Measurements from ENCODE around the gene PDE4DIP. TPM values are rescaled to one million over a fixed set of nuclear protein-coding genes. Genes with fewer than 3 reads are reported as not detected.
"Not testable (repeated sequence)": the region's sequence is repeated elsewhere in the genome, so short reads cannot be mapped to it uniquely, and the experiment has no call there.

The PDE4DIP gene
- total RNA-seq, 1 donor from 2014 or later: 7.4 TPM

DNA sequence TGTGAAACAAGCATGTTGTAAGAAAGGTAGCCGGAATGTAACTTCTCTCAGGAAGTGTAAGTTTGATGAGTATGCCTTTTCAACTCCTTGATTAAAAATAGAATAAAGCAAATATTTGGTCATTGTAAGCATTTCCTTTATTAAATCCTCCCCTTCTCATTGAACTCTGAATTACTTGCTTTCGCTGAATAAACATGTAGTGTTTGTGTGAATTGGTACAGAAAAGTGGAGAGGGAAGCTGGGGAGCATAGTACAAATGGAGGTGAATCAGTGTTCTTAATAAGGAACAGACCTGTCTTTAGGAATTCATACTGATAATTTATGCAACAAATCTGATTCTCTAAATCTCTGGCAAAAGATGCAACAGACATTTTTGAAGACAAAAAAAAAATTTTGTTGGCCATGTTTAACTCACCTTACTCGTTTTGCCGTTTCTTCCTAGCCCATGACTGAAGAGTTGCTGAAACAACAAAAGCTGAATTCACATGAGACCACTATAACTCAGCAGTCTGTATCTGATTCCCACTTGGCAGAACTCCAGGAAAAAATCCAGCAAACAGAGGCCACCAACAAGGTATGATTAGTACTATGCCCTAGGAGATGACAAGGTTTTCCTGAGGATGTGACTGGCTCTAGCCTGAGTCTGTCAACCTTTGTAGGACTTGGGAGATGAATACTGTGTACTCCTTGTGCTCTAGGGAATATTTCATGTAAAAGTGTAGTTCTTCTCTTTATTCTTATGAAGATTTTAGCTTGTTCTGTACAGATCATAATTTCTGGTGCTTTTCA lies 116.2 kb downstream of the PDE4DIP start:
- H3K36me3 Mint-ChIP-seq; H4K20me1 ChIP-seq (ENCODE audit: low read depth); H3K4me3 ChIP-seq; H3K27ac Mint-ChIP-seq; H3K9me3 Mint-ChIP-seq; H2AFZ ChIP-seq (replicated peaks); DNase-seq (ENCODE audit: low spot score); H3K4me2 ChIP-seq; H3K27me3 Mint-ChIP-seq (ENCODE audit: insufficient read depth, low read depth); H3K36me3 ChIP-seq; H3K4me1 ChIP-seq; H3F3A ChIP-seq (ENCODE audit: low read depth); H3K9me3 ChIP-seq (ENCODE audit: low read depth); H3K79me2 ChIP-seq (ENCODE audit: low read depth); H3K27ac ChIP-seq; H3K4me1 Mint-ChIP-seq; H3K27me3 ChIP-seq; H3K9ac ChIP-seq; H3K4me3 Mint-ChIP-seq: not testable (repeated sequence)

- H3K4me1 ChIP-seq; H4K20me1 ChIP-seq (ENCODE audit: low read depth); H2AFZ ChIP-seq (replicated peaks); H3K36me3 ChIP-seq; H3K79me2 ChIP-seq (ENCODE audit: low read depth); H3K9me3 ChIP-seq (ENCODE audit: low read depth); H3K4me3 Mint-ChIP-seq; H3K27me3 ChIP-seq; DNase-seq (ENCODE audit: low spot score); H3K4me1 Mint-ChIP-seq; H3K36me3 Mint-ChIP-seq; H3K27me3 Mint-ChIP-seq (ENCODE audit: insufficient read depth, low read depth); H3K27ac Mint-ChIP-seq; H3K9me3 Mint-ChIP-seq; H3K4me3 ChIP-seq; H3K27ac ChIP-seq; H3K9ac ChIP-seq; H3F3A ChIP-seq (ENCODE audit: low read depth); H3K4me2 ChIP-seq: not testable (repeated sequence)
Observed at GRCh38 chr1:148962127-148962857, 118.1 kb downstream of the PDE4DIP start.

- H3K4me1 ChIP-seq; H3K4me3 ChIP-seq; H3K27me3 ChIP-seq; H3K36me3 Mint-ChIP-seq; H3K27ac ChIP-seq; DNase-seq (ENCODE audit: low spot score); H2AFZ ChIP-seq (replicated peaks); H3K4me1 Mint-ChIP-seq; H3K27ac Mint-ChIP-seq; H3K27me3 Mint-ChIP-seq (ENCODE audit: insufficient read depth, low read depth); H3K36me3 ChIP-seq; H3F3A ChIP-seq (ENCODE audit: low read depth); H3K9me3 ChIP-seq (ENCODE audit: low read depth); H3K4me2 ChIP-seq; H3K79me2 ChIP-seq (ENCODE audit: low read depth); H3K4me3 Mint-ChIP-seq; H3K9ac ChIP-seq; H4K20me1 ChIP-seq (ENCODE audit: low read depth); H3K9me3 Mint-ChIP-seq: not testable (repeated sequence)
- TF ChIP-seq, protein P1, sequence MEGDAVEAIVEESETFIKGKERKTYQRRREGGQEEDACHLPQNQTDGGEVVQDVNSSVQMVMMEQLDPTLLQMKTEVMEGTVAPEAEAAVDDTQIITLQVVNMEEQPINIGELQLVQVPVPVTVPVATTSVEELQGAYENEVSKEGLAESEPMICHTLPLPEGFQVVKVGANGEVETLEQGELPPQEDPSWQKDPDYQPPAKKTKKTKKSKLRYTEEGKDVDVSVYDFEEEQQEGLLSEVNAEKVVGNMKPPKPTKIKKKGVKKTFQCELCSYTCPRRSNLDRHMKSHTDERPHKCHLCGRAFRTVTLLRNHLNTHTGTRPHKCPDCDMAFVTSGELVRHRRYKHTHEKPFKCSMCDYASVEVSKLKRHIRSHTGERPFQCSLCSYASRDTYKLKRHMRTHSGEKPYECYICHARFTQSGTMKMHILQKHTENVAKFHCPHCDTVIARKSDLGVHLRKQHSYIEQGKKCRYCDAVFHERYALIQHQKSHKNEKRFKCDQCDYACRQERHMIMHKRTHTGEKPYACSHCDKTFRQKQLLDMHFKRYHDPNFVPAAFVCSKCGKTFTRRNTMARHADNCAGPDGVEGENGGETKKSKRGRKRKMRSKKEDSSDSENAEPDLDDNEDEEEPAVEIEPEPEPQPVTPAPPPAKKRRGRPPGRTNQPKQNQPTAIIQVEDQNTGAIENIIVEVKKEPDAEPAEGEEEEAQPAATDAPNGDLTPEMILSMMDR (IDR thresholded peaks at IDR 0.05): peak; percentile 15
Observed at GRCh38 chr1:148966084-148966483, 121.9 kb downstream of the PDE4DIP start.

GRCh38 chr1:148967580-148967979 lies 123.4 kb downstream of the PDE4DIP start:
- not testable (repeated sequence) for H3K27ac Mint-ChIP-seq; H3K4me3 ChIP-seq; H3K36me3 Mint-ChIP-seq; H3K4me1 ChIP-seq; H3F3A ChIP-seq (ENCODE audit: low read depth); H2AFZ ChIP-seq (replicated peaks); H3K36me3 ChIP-seq; H3K9me3 Mint-ChIP-seq; H3K9me3 ChIP-seq (ENCODE audit: low read depth); H3K9ac ChIP-seq; H3K79me2 ChIP-seq (ENCODE audit: low read depth); H3K4me2 ChIP-seq; H3K4me1 Mint-ChIP-seq; H3K4me3 Mint-ChIP-seq; H3K27me3 Mint-ChIP-seq (ENCODE audit: insufficient read depth, low read depth); DNase-seq (ENCODE audit: low spot score); H4K20me1 ChIP-seq (ENCODE audit: low read depth); H3K27me3 ChIP-seq; H3K27ac ChIP-seq

- not testable (repeated sequence) for H3K9me3 Mint-ChIP-seq
Observed at GRCh38 chr1:148968682-148969081, 124.5 kb downstream of the PDE4DIP start.

DNA sequence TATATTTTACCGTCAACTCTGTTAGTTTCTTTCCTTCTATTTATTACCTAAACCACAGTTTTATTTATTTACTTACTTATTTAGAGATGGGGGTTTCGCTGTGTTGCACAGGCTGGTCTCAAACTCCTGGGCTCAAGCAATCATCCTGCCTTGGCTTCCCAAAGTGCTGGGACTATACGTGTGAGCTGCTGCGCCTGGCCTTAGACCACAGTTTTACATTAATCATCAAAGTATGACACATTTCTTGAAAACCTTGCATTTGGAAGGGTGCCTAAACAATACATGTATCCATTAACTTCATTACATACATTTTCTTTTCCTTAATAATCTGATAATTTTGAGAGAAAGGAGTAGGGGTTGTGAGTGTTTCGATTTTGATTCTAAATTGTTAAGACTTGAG lies 124.9 kb downstream of the PDE4DIP start:
- H2AFZ ChIP-seq (replicated peaks); H3K36me3 ChIP-seq; H3F3A ChIP-seq (ENCODE audit: low read depth); H3K4me1 ChIP-seq; H3K79me2 ChIP-seq (ENCODE audit: low read depth); H3K4me1 Mint-ChIP-seq; H3K36me3 Mint-ChIP-seq; H3K4me3 ChIP-seq; H4K20me1 ChIP-seq (ENCODE audit: low read depth); H3K27ac Mint-ChIP-seq; H3K27me3 Mint-ChIP-seq (ENCODE audit: insufficient read depth, low read depth); H3K9me3 ChIP-seq (ENCODE audit: low read depth); H3K4me3 Mint-ChIP-seq; H3K27ac ChIP-seq; H3K9me3 Mint-ChIP-seq; H3K4me2 ChIP-seq; DNase-seq (ENCODE audit: low spot score); H3K27me3 ChIP-seq; H3K9ac ChIP-seq: not testable (repeated sequence)

More at GRCh38 chr1:148968682-148969081, 124.5 kb downstream of the PDE4DIP start:
- not testable (repeated sequence) for H3F3A ChIP-seq (ENCODE audit: low read depth); H2AFZ ChIP-seq (replicated peaks); H4K20me1 ChIP-seq (ENCODE audit: low read depth); H3K9me3 ChIP-seq (ENCODE audit: low read depth); H3K36me3 ChIP-seq; H3K9ac ChIP-seq; H3K4me2 ChIP-seq; H3K36me3 Mint-ChIP-seq; H3K27ac Mint-ChIP-seq; DNase-seq (ENCODE audit: low spot score); H3K4me1 Mint-ChIP-seq; H3K79me2 ChIP-seq (ENCODE audit: low read depth); H3K27ac ChIP-seq; H3K4me3 ChIP-seq; H3K27me3 ChIP-seq; H3K27me3 Mint-ChIP-seq (ENCODE audit: insufficient read depth, low read depth); H3K4me3 Mint-ChIP-seq; H3K4me1 ChIP-seq

DNA sequence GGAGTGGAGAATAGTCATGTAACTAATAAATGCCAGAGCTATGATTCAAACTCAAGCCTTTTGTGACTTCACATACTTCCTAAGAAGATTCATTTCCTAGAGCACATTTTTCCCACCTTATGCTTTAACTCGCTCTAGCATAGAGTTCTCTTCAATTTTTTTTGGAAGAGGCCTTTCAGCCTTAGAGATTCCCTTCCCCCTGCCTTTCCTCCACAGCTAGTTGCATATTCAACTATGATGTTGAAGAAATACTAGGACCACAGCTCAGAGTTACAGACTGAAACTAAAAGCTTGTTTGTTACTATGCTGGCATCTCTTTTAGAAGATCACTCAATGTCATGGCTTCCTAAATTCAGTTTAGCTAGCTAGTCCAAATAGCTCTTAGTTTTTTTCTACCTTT lies 131.2 kb downstream of the PDE4DIP start:
- H3K9me3 ChIP-seq (ENCODE audit: low read depth); H3K79me2 ChIP-seq (ENCODE audit: low read depth); H3K27me3 Mint-ChIP-seq (ENCODE audit: insufficient read depth, low read depth); H3K4me3 Mint-ChIP-seq; H3K36me3 ChIP-seq; H3K27me3 ChIP-seq; H3K4me1 ChIP-seq; H4K20me1 ChIP-seq (ENCODE audit: low read depth); H3K4me3 ChIP-seq; H3K4me2 ChIP-seq; DNase-seq (ENCODE audit: low spot score); H3K4me1 Mint-ChIP-seq; H3K27ac ChIP-seq; H3K27ac Mint-ChIP-seq; H3K9me3 Mint-ChIP-seq; H3K9ac ChIP-seq; H2AFZ ChIP-seq (replicated peaks); H3F3A ChIP-seq (ENCODE audit: low read depth): not testable (repeated sequence)
- H3K36me3 Mint-ChIP-seq: peaks cover 16% of the 10 kb centered on the region
